Germinal center (tissue), 1 donor: ENCODE results near the gene ATP8B3.
"Not testable (repeated sequence)": the region's sequence is repeated elsewhere in the genome, so short reads cannot be mapped to it uniquely, and the experiment has no call there.

Source experiments
- DNase-seq: peaks from one replicate; pipeline ENCODE4 v3.0.0; 2012; ENCODE audit warnings: mixed read lengths, low spot score

ATP8B3 gene

DNA sequence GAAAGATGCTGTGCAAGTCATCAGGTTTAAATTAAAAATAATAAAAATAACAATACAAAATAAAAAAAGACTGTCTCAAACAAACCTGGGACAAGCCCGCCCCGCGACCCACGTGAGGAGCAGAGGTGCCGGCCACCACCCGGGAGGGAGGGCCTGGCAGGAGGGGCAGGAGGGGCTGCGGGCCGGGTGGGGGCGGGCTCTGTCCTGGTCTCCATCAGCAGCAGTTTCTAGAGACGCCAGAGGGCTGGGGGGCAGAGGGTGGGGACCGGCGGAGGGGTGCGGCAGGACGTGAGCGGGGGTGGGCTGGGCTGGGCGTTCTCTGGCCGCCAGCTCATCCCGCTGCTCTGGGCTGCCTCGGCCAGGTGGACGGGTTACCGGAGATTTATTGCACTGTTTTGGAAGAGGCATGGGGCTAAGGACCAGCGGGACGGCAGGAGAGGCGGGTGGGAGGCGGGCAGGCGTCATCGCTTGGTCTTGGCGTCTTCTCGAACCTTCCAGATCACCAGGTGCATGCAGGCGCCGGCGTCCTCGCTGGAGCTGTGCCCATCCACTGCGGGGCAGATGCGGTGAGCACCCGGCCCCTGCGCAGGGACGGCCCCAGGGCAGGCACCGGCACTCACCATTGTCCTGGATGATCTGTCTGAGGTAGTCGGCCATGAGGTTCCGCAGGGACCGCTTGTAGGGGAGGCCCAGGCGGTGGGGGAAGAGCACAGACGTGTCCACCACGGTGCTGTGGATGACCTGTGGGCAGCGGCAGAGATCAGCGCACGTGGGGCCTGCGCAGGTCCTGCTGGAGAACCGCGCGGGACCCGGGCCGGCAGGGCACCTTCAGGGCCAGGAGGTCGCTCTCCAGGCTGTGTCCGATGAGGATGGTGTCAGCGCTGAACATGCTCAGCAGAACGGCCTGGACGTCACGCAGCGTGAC is 3.8 kb upstream of the ATP8B3 start:
- DNase-seq: no peak

DNA sequence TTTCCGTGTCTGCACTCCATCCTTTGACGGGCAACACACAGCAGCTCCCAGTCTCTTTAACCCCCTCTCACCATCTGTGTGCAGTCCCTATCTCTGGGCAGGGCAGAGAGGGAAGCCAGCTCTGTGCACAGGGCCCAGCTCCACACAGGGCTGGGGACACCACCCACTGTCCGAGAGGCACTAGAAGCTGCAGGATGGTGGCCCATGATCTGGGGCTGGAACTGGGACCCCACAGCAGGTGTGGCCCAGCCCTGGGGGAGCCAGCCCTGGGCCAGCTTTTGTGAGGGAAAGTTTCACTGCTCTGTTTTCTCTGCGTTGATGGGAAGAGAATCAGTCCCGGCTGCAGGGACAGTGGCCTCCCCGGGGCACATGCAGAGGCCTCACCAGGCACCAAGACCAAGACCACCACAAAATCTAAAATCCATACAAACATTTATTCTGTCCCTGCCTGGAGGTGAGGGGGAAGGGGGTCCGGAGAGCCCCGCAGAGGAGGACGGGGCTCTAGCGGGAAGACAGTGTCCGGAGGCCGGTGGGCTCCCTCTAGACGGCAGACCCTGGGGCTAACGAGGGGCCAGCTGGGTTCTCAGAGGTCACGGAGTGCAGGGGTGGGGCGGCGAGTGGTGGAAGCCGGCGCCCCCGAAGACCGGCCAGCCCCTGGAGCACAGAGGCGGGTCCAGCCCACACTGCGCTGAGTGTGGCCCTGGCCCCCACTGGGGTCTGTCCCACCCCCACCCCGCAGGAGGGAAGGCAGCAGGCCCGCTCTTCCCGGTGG is 2.9 kb upstream of the ATP8B3 start:
- DNase-seq: no peak

DNA sequence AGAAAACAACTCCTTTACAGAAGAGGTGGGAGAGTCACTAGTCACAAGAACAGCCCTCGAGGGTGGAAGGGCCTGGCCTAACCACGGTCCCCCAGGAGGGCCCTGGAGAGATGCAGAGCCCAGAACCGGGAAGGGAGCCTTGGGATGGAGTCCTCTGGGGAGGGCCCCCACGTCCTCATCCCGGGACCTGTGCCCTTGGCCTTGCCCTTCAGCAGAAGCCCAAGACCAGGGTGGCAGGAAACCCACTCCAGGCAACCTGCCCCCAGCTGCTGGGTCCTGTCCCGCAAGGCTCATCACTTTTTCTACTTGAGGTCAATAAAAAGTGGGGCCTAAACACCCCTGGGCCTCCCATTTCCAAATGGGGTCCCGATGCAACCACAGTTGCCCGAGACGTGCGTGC is 2.3 kb upstream of the ATP8B3 start:
- no peak for DNase-seq

DNA sequence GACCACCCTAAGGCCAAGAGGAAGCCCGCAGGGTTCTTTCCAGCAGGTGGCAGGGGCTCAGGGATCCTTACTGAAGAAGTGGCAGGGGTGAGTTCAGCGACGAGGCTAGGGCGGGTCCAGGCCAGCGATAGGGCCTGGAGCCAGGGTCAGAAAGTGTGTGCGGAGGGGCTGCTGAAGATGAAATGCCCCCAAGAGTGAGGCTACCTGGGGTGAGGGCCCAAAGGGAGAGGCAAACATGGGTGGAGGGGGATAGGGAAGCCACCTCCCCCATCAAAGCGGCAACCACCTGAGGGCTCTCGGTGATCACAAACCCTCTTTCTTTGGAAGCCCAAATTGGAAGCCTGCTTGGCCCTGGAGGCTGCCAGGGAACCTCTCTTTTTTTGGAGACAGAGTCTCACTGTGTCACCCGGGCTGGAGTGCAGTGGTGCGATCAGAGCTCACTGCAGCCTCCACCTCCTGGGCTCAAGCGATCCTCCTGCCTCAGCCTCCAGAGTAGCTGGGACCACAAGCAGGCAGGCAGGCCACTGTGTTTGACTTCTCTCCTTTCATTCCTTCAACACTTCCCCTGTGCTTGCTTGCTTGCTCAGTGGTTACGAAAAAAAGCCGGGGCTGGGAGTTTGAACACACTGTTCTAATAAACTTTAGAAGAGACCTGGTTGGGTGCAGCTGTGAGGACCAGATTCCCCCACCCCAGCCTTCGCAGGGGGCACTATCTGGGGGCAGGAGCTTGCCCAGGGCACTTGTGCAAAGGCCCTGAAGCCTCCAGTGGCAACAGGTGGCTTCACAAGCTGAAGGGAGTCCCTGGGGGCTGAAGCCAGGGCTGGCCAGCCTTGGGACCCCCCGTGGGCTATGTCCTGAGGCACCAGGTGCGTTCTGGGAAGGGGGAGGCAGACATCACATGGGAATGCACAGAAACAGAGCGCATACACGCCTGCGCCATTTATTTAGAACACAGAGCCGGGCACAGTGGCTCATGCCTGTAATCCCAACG is 1.4 kb upstream of the ATP8B3 start:
- no peak for DNase-seq

DNA sequence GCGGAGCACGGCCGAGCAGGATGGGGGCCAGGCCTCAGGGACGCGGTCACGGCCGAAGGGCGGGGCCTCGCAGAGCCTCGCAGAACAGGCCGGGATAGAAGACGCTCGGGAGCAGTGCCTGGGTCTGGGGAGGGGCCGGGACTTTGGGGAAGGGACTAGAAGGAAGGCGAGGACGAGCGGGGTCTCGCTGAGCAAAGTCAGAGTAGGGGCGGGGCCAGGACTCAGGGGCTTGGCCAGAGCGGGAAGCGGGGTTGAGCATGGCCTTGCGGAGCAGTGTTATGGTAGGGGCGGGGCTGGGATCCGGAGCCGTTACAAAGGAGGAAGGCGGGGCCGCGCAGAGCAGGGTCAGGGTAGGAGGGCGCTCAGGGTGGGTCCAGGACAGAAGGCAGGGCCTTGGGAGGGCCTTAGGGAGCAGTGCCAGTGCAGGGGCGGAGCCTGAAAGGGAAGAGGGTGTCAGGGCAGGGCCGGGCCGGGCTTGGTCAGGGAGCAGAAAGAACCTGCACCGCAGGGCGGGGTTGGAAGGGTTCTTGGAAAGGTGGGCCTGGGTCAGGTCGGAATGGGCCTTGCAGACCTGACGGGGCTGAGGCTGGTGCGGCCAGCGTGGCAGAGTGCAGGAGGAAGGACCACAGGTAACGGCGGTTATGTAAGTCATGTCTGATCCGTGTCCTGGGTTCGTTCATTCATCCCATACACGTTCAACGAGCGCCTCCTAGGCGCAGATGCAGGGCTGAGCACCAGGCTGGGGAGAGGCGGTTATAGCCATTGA is 533 bp upstream of the ATP8B3 start:
- peak; percentile 95 for DNase-seq

DNA sequence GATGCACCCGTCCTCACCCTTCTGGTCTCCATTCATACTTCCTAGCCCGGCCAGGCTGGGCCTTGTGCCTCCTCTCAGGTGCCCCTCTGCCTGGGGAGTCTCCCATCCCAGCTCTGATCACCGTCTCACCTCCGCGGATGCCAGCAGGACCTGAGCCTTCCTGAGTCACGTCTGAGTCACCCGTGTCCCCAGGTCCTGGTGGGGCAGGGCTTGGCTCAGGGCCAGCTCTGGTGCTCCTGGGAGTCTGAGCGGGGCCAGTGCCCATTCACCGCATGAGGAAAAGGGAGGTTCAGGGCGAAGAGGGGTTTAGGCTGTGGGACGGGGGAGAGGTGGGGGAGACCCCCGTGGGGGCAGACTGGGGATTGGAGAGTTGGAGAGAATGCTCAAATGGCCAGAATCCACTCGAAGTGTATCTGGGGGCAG is 593 bp downstream of the ATP8B3 start:
- DNase-seq: no peak

DNA sequence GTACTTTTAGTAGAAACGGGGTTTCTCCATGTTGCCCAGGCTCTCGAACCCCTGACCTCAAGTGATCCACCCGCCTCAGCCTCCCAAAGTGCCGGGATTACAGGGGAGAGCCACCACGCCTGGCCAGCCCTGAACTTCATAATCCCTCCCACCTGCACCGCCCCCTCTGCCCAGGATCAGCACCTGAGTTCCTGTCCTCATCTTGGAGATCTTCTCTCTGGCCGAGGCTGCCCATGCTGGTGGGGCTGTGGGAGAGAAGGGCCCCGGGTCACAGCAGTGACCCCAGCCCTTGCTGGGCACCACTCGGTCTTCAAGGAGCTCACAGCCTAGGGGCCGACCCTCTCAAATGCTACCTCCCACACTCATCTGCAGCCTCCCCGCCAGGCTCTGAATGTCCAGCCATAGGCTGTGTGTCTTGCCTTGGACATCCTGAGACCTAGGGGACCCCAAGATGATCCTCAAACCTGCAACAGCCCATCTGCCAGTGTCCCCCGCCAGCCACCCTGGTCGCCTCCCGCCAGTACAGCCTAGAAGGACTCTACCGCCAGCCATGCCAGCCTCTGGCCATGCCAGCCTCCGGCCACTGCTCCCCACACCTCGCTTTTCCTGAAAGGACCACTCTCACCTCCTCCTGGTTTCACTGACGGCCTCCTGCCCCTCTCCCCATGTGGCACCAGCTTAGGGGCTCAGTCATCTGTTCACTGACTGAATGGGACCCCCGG is 1.5 kb downstream of the ATP8B3 start:
- DNase-seq: no peak

DNA sequence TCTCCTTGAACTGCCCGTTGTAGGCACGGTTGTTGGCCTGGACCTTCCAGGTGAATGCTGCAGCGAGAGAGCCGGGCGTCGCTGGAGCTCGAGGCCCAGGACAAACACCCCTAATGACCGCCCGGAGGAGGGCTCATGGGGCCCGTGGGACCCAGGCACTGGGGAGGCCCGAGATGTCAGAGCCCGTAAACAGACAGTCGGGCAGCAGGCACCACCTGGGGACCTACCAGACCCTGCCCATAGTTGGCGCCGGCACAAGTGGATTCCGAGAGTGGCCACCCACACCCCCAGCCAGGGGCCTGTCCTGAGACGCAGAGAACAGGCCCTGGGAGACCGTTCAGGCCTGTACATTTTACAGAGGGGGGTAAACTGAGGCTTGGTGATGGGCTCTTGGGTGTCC is 2.4 kb downstream of the ATP8B3 start:
- no peak for DNase-seq

DNA sequence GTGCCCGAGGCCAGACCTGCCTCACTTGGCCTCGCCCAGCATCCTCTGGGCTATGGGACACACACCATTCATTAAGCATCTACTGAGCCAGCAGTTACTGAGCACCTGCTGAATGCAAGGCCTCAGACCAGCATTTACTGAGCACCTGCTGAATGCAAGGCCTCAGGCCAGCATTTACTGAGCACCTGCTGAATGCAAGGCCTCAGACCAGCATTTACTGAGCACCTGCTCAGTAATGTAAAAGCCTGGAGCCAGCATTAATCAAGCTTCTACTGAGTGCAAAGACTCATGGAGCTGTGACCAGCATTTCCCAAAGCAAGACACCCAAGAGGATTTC is 3.7 kb downstream of the ATP8B3 start:
- no peak for DNase-seq

DNA sequence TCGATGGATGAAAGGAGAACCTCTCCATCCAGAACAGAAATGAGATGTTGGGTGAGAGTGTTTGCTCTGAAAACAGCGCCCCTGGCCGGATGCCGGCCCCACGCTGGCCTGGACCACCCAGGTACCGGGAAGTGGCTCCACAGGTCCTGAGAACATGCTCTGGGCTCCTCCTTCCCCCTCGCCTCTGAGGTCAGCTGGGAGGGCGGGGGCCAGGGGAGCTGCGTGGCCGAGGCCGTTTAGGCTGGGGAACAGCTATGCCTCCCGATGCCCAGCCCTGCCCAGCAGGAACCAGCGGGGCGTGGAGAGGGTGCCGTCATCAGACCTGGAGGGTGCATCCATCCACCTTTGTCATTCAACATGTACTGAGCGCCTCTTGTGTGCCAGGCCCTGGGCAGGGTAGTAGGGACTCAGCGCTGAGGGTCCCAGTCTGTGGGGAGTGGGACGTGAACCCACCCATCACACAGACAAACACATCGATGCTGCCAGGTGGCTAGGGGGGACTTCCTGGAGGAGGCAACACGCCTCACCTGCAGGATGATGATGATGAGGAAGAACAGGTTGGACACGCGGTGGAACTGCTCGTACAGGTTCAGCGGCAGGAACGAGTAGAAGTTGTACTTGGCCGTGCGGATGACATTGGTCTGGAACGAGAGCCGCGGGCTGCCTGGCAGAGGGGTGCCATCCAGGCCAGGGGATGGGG is 4.2 kb downstream of the ATP8B3 start:
- DNase-seq: no peak

DNA sequence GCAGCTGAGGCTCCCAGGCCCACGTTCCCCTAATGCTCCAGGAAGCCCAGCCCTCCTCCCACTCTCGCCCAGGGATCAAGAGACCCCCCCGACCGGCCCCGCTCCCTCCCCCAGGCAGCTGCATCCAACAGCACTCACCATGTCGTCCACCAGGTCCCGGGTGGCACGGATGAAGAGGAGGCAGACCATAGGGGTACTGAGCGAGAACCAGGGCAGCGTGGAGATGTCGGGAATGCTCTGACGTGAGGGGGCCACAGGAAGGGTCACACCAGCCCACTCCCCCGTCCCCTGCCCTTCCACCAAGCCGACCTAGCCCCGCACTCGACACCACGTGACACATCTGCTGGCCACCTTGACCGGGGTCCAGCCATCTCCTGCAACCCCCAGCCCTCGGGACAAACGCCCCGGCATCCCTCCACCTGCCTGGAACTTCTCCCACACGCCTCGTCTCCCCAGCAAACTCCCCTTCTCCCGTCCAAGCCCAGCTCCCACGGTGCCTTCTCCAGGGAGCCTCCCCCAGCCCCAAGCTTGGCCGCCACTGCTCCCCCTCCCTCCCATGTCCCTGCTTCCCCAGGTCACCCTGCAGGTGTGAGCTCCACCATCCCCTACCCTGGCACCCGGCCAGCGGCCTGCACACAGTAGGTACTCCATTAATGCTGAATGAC is 4.9 kb downstream of the ATP8B3 start:
- no peak for DNase-seq

DNA sequence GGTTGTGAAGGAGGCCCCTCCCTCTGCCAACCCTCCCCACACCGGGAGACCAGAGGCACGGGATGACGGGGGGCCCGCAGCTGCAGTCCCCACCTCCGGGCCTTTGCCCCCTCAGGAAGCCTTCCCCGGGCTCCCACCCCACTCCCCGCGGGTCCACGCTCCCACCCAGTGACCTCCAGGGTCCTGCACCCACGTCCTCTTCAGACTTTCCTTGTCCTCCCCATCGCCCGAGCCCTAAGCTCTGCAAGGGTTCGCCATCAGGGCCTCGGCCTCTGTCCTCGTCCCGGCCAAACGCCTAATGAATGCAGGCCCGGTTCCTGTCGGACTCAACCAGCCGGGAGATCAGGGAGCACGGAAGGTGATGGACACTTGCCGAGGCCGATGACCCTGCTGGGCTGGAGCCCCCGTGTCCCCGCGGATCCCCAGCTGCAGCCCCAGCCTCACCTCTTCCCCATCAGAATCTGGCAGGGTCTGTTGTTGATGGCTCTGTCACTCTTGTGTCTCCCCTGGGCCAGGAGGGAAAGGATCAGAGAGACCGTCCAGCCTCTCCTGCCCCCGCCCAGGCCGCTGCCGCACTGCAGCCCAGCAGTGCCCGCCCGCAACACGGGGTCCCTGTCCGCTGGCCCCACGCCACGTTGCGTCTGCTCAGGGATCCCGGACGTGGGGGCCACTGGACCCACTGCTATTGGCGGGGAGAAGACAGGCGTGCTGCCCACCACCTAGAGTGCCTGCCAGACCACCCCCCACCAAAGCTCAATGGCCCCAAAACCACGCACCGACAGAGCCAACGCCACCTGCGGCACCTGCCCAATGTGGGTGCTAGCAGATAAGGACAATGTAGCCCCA is 5.7 kb downstream of the ATP8B3 start:
- DNase-seq: no peak

DNA sequence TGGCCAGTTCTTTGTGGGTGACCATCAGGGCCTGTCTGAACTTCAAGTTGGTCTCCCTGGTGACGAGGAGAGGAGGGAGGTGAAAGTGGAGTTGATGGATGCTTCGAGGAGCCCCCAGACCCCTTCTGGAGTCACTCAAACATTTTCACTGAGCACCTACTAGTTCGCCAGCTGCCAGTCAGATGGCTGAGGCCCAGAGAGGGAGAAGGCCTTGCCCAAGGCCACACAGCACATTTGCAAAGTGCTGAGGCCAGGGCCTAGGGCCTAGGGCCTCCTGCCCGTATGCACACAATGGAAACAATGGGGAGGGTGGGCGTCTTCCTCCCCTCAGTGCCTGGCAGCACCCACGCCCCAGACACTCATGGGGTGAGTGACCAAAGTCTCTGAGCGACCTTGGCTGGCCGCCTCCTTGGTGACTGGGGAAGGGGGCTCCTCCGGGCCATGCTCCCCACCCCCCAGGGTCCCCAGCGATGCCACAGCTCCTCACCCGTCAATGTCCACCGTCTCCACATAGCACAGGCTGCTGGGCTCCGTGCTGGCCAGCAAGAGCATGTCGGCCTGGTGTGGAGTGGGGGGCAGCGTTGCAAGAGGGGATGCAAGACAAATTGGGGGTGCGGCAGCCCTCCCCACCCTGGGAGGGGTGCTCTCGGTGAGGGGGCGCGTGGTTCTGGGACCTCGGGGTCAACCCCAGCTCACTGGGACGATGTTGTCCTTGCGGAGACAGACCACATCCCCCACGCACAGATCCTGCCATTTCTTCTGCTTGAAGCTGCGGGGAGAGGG is 6.5 kb downstream of the ATP8B3 start:
- no peak for DNase-seq

DNA sequence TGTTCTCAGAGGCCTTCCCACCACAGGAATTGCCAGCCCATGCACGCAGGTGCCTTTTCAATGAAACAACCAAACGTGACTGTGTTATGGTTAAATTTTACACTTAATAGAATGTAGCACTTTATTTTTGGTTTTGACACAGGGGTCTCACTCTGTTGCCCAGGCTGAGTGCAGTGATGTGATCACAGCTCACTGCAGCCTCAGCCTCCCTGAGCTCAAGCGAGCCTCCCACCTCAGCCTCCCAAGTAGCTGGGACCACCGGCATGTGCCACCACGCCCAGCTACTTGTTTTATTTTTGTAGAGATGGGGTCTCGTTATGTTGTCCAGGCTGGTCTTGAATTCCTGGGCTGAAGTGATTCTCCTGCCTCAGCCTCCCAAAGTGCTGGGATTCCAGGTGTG is 7.2 kb downstream of the ATP8B3 start:
- DNase-seq: no peak

DNA sequence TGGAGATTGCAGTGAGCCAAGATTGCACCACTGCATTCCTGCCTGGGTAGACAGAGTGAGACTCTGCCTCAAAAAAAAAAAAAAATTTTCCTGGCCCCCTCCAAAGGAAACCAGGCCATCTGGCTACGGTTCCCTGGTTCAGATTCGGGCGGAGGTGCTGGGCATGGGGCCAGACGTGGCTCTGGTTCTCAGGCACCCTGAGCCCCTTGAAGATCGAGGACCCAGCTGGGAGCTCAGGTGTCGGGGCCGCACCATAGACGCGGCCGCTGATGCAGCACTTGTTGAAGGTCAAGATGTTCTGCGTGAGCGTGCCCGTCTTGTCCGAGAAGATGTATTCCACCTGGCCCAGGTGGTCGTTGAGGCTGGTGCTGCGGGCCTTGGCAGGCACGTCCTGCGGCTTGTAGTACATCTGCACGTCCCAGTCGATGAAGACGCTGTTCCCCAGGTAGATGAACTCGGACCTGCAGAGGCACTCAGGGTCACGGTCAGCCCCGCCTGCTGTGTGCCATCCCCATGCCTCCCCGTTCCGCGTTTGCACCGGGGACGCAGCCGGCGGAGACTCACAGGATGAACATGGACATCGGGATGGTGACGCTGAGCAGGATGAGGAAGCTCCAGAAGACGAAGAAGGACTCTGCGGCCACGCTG is 12.3 kb downstream of the ATP8B3 start:
- DNase-seq: no peak

DNA sequence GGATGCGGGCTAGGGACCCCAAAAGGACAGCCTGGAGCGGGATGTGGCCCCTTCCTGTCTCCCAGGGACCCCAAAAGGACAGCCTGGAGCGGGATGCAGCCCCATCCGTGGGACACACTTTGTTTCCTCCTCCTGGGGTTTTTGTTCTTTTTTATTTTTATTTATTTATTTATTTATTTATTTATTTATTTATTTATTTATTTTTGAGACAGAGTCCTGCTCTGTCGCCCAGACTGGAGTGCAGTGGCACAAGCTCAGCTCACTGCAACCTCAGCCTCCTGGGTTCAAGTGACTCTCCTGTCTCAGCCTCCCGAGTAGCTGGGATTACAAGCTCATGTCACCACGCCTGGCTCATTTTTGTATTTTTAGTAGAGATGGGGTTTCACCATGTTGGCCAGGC is 14.8 kb downstream of the ATP8B3 start:
- DNase-seq: not testable (repeated sequence)
